Neural cell (in vitro differentiated cells): Measurements from ENCODE around the gene AQP9. TPM values are rescaled to one million over a fixed set of nuclear protein-coding genes. Genes with fewer than 3 reads are reported as not detected.

Experiments
- H2AFZ ChIP-seq: fragments of 200-600, 300-800 bp; sonication (generic), shearing (Covaris generic); 2 replicates; pipeline ENCODE4 v1.6.0; 2014; ENCODE audit warnings: low read depth, mild to moderate bottlenecking, antibody characterized with exemption, low read length, moderate library complexity
- H3F3A ChIP-seq: fragments of 200-600 bp; shearing (Covaris generic); 2 replicates; pipeline ENCODE4 v1.6.1; 2016; ENCODE audit warnings: mild to moderate bottlenecking, moderate library complexity, mixed read lengths, antibody characterized with exemption, low read length; ENCODE audit not compliant: insufficient read depth, poor library complexity, severe bottlenecking
- H3K27ac ChIP-seq: fragments of 200-600, 300-800 bp; sonication (generic), shearing (Covaris generic); 2 replicates; pipeline ENCODE4 v1.5.1; 2014; ENCODE audit warnings: mild to moderate bottlenecking, low read length, moderate library complexity
- H3K27me3 ChIP-seq: fragments of 300-800, 200-600 bp; sonication (generic), shearing (Covaris generic); 2 replicates; pipeline ENCODE4 v1.6.0; 2014; ENCODE audit warnings: mild to moderate bottlenecking, low read depth, low read length, moderate library complexity; ENCODE audit not compliant: insufficient read depth
- H3K36me3 ChIP-seq: fragments of 300-800, 200-600 bp; sonication (generic), shearing (Covaris generic); 2 replicates; pipeline ENCODE4 v1.5.1; 2014; ENCODE audit warnings: mild to moderate bottlenecking, antibody characterized with exemption, low read length, moderate library complexity; ENCODE audit not compliant: insufficient read depth
- H3K4me2 ChIP-seq: fragments of 300-800, 200-600 bp; sonication (generic), shearing (Covaris generic); 2 replicates; pipeline ENCODE4 v1.6.0; 2014; ENCODE audit warnings: mild to moderate bottlenecking, low read length
- H3K4me3 ChIP-seq: fragments of 300-800, 200-600 bp; sonication (generic), shearing (Covaris generic); 2 replicates; pipeline ENCODE4 v1.5.1; 2014; ENCODE audit warnings: mild to moderate bottlenecking, low read length, moderate library complexity
- H3K79me2 ChIP-seq: fragments of 200-600 bp; shearing (Covaris generic); replicated peaks from 2 replicates; pipeline ENCODE4 v1.6.0; 2014; ENCODE audit warnings: mild to moderate bottlenecking, low read length, moderate library complexity; ENCODE audit not compliant: insufficient read depth
- H3K9ac ChIP-seq: fragments of 300-800, 200-600 bp; sonication (generic), shearing (Covaris generic); 2 replicates; pipeline ENCODE4 v1.6.1; 2016; ENCODE audit warnings: mild to moderate bottlenecking, low read length, mixed read lengths
- H3K9me2 ChIP-seq: fragments of 200-600 bp; shearing (Covaris generic); 2 replicates; pipeline ENCODE4 v1.6.1; 2016; ENCODE audit warnings: mild to moderate bottlenecking, low read length, mixed read lengths; ENCODE audit not compliant: insufficient read depth
- H3K9me3 ChIP-seq: fragments of 200-600, 300-800 bp; sonication (generic), shearing (Covaris generic); 2 replicates; pipeline ENCODE4 v1.6.1; 2016; ENCODE audit warnings: mild to moderate bottlenecking, mixed run types, low read length, moderate library complexity, mixed read lengths
- H4K20me1 ChIP-seq: fragments of 200-600 bp; shearing (Covaris generic); 2 replicates; pipeline ENCODE4 v1.6.1; 2016; ENCODE audit warnings: mild to moderate bottlenecking, mixed run types; ENCODE audit not compliant: insufficient read depth
- EP300 ChIP-seq: fragments of 450-650 bp; conservative IDR thresholded peaks from 2 replicates; pipeline ENCODE4 v1.6.1; 2014; ENCODE audit warnings: antibody characterized with exemption, mild to moderate bottlenecking, moderate library complexity; ENCODE audit not compliant: poor library complexity, severe bottlenecking
- EZH2 ChIP-seq: fragments of 200-600, 300-800 bp; shearing (Covaris generic), sonication (generic); IDR thresholded peaks from 2 replicates; pipeline ENCODE4 v1.6.1; 2014; ENCODE audit warnings: antibody characterized with exemption, low read length, borderline replicate concordance, mild to moderate bottlenecking; ENCODE audit not compliant: insufficient read depth, poor library complexity, severe bottlenecking
- MXI1 ChIP-seq: fragments of 450-650 bp; conservative IDR thresholded peaks from 2 replicates; pipeline ENCODE4 v1.6.1; 2014; ENCODE audit warnings: antibody characterized with exemption, mild to moderate bottlenecking; ENCODE audit not compliant: poor library complexity, severe bottlenecking
- POLR2AphosphoS5 ChIP-seq: IDR thresholded peaks from 2 replicates; pipeline ENCODE4 v1.6.1; 2012
- RAD21 ChIP-seq: fragments of 450-650 bp; conservative IDR thresholded peaks from 2 replicates; pipeline ENCODE4 v1.6.1; 2014; ENCODE audit warnings: antibody characterized with exemption, mild to moderate bottlenecking, moderate library complexity
- SMC3 ChIP-seq: fragments of 450-650 bp; conservative IDR thresholded peaks from 2 replicates; pipeline ENCODE4 v1.6.1; 2014; ENCODE audit warnings: antibody characterized with exemption, mild to moderate bottlenecking, moderate library complexity; ENCODE audit not compliant: poor library complexity
- TAF1 ChIP-seq: IDR thresholded peaks from 2 replicates; pipeline ENCODE4 v1.6.1; 2012; ENCODE audit warnings: low read depth
- polyA plus RNA-seq: library from polyadenylated mRNA; depleted of rRNA; stranded (reverse); fragments of >200 nt; gene quantifications from 2 replicates; pipeline ENCODE4 v1.2.3, GENCODE V29; 2014
- TF ChIP-seq, protein P1 (sequence below): IDR thresholded peaks from 2 replicates; pipeline ENCODE4 v1.6.1; 2012; ENCODE audit warnings: borderline replicate concordance
- TF ChIP-seq, protein P2 (sequence below): fragments of 450-650 bp; IDR thresholded peaks from 2 replicates; pipeline ENCODE4 v1.5.1; 2014; ENCODE audit warnings: antibody characterized with exemption, mild to moderate bottlenecking, moderate library complexity; ENCODE audit not compliant: poor library complexity, severe bottlenecking

AQP9 gene
- polyA plus RNA-seq, 1 donor from 2014 or later = not detected

GRCh38 chr15:58212909-58213526 is 74.8 kb downstream of the AQP9 start:
- no peak overlapping the region for H2AFZ ChIP-seq
- TF ChIP-seq MXI1 = no peak
- no peak for TF ChIP-seq EZH2
- H3K4me2 ChIP-seq = no peak overlapping the region

DNA sequence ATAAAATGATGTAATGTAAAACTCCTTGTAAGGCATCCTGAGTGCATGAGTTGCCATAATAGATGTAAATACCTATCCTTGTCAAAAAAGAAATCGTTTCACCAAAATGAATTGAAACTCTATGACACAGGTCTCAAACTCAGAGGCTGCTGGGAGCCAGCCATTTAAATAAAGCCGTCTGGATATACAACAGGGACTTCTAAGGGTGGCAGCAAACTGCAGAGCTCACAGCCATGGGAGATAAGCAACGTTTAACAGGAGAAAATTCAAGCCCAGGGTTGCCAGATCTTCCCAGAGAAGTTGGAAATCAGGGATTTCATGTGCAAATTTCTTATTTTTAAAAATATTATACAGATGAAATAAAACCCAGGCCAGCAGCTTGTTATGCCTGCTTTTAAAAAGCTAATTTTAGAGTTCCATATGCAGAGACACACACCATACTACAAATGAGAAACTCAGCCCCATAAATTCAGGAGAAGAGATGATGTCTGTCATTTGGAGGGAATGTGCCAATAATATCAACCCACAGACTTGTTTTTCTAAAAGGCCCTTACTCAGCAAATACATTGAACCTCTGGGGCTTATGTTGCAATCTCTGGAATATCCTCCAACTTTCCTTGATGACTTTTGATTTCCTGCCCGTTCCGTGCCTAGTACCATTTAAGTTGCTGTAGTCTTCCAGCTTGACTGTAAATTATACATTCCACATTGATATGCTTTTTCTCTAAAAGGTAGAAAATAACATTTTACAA is 75.6 kb downstream of the AQP9 start:
- Histone ChIP-seq H2AFZ (no peak overlapping the region), H3K4me2 (no peak overlapping the region)
- no peak for TF ChIP-seq TAF1
- TF ChIP-seq MXI1 = no peak
- TF ChIP-seq EZH2 = no peak
- no peak for TF ChIP-seq SMC3
- TF ChIP-seq, protein P1, sequence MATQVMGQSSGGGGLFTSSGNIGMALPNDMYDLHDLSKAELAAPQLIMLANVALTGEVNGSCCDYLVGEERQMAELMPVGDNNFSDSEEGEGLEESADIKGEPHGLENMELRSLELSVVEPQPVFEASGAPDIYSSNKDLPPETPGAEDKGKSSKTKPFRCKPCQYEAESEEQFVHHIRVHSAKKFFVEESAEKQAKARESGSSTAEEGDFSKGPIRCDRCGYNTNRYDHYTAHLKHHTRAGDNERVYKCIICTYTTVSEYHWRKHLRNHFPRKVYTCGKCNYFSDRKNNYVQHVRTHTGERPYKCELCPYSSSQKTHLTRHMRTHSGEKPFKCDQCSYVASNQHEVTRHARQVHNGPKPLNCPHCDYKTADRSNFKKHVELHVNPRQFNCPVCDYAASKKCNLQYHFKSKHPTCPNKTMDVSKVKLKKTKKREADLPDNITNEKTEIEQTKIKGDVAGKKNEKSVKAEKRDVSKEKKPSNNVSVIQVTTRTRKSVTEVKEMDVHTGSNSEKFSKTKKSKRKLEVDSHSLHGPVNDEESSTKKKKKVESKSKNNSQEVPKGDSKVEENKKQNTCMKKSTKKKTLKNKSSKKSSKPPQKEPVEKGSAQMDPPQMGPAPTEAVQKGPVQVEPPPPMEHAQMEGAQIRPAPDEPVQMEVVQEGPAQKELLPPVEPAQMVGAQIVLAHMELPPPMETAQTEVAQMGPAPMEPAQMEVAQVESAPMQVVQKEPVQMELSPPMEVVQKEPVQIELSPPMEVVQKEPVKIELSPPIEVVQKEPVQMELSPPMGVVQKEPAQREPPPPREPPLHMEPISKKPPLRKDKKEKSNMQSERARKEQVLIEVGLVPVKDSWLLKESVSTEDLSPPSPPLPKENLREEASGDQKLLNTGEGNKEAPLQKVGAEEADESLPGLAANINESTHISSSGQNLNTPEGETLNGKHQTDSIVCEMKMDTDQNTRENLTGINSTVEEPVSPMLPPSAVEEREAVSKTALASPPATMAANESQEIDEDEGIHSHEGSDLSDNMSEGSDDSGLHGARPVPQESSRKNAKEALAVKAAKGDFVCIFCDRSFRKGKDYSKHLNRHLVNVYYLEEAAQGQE = no peak

More at GRCh38 chr15:58212909-58213526, 74.8 kb downstream of the AQP9 start:
- Histone ChIP-seq H3K27ac (no peak overlapping the region), H3K9ac (no peak overlapping the region), H3K4me3 (no peak overlapping the region), H3K9me3 (no peaks in the 10 kb centered on the region), H3K27me3 (no peaks in the 10 kb centered on the region), H4K20me1 (no peaks in the 10 kb centered on the region), H3K79me2 (no peaks in the 10 kb centered on the region), H3K36me3 (no peaks in the 10 kb centered on the region), H3K9me2 (no peaks in the 10 kb centered on the region), H3F3A (no peaks in the 10 kb centered on the region)

DNA sequence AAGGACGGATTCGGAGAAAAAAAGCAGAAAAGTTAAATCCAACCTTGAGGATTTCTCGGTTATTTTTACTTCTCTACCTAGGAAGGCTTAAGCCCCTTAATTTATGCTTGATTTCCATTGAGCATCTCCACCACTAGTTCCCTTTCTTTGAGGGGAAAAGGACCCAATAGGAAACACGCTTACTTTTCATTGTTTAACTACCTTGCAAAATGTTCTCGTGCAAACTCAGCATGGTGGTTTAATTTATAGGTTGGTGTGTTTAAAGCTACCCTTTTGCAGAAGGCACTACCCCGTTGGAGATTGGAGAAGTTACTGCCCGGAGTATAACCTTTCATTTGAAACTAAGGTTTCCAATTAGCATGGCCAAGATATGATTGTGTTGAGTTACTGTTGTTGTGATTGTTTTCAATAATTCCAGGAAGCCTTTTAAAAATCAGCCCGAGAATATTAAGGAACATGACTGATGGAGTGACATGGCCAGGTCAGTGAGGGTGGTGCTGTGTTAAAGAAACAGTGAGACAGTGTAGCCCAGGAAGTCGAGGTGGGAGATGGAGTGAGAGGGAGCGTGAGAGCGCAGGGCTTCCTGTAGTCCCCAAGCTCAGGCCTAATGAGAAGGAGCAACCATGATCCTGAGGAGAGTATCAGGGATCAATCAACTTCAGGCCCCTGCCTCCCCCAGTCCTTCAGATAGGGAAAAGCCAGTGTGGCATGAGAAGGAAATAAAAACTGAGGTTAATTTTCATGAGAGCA is 76.6 kb downstream of the AQP9 start:
- no peak overlapping the region for H3K4me2 ChIP-seq
- TF ChIP-seq RAD21 (no peak), TAF1 (no peak), MXI1 (no peak), SMC3 (no peak), POLR2AphosphoS5 (no peak), EP300 (no peak), EZH2 (no peak)
- TF ChIP-seq, protein P1 = no peak
- TF ChIP-seq, protein P2, sequence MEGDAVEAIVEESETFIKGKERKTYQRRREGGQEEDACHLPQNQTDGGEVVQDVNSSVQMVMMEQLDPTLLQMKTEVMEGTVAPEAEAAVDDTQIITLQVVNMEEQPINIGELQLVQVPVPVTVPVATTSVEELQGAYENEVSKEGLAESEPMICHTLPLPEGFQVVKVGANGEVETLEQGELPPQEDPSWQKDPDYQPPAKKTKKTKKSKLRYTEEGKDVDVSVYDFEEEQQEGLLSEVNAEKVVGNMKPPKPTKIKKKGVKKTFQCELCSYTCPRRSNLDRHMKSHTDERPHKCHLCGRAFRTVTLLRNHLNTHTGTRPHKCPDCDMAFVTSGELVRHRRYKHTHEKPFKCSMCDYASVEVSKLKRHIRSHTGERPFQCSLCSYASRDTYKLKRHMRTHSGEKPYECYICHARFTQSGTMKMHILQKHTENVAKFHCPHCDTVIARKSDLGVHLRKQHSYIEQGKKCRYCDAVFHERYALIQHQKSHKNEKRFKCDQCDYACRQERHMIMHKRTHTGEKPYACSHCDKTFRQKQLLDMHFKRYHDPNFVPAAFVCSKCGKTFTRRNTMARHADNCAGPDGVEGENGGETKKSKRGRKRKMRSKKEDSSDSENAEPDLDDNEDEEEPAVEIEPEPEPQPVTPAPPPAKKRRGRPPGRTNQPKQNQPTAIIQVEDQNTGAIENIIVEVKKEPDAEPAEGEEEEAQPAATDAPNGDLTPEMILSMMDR = no peak
- H4K20me1 ChIP-seq = no peaks in the 10 kb centered on the region
- H3F3A ChIP-seq = no peaks in the 10 kb centered on the region
- H2AFZ ChIP-seq = no peak overlapping the region
- H3K27me3 ChIP-seq = no peaks in the 10 kb centered on the region
- H3K4me3 ChIP-seq = no peak overlapping the region
- H3K36me3 ChIP-seq = no peaks in the 10 kb centered on the region
- no peak overlapping the region for H3K27ac ChIP-seq
- H3K9me2 ChIP-seq = no peaks in the 10 kb centered on the region
- no peak overlapping the region for H3K9ac ChIP-seq
- no peaks in the 10 kb centered on the region for H3K79me2 ChIP-seq
- no peaks in the 10 kb centered on the region for H3K9me3 ChIP-seq

More for the DNA sequence above, 75.6 kb downstream of the AQP9 start:
- no peaks in the 10 kb centered on the region for H3K79me2 ChIP-seq
- H3K9me2 ChIP-seq = no peaks in the 10 kb centered on the region
- H3K36me3 ChIP-seq = no peaks in the 10 kb centered on the region
- no peak overlapping the region for H3K9ac ChIP-seq
- H3K9me3 ChIP-seq = no peaks in the 10 kb centered on the region
- no peak overlapping the region for H3K27ac ChIP-seq
- no peak overlapping the region for H3K4me3 ChIP-seq
- no peaks in the 10 kb centered on the region for H3F3A ChIP-seq
- no peaks in the 10 kb centered on the region for H4K20me1 ChIP-seq
- no peaks in the 10 kb centered on the region for H3K27me3 ChIP-seq
